Ovary (tissue), 9 donors: ENCODE data around the gene SGCD. TPM values are rescaled to one million over a fixed set of nuclear protein-coding genes. Genes with fewer than 3 reads are reported as not detected.

ENCODE experiments used
- DNase-seq, 5 donors: peaks; one replicate each; pipeline ENCODE4 v3.0.0-alpha.2; 2019 to 2020
- H3K27ac ChIP-seq, 2 donors: fragments of 200-600 bp; one replicate each; pipeline versions ENCODE4 v1.5.1 to v1.8.0; 2019 to 2022
- H3K27me3 ChIP-seq: fragments of 200-600 bp; one replicate; pipeline ENCODE4 v1.8.0; 2022
- H3K36me3 ChIP-seq: fragments of 200-600 bp; sonication (generic); one replicate; pipeline ENCODE4 v1.5.1; 2019
- H3K4me1 ChIP-seq: one replicate; pipeline ENCODE4 v1.8.1; 2013; ENCODE audit warnings: mild to moderate bottlenecking, moderate library complexity; ENCODE audit not compliant: insufficient read depth
- H3K4me3 ChIP-seq: fragments of 200-600 bp; sonication (generic); one replicate; pipeline ENCODE4 v1.5.1; 2017
- H3K9me3 ChIP-seq, 2 donors: fragments of 200-600 bp in 1 of 2; sonication (generic) in 1 of 2; one replicate each; pipeline versions ENCODE4 v1.5.1 to v1.8.1; 2013 to 2019; ENCODE audit warnings: mild to moderate bottlenecking in 1 of 2, moderate library complexity in 1 of 2
- CTCF ChIP-seq, 3 donors: fragments of 450-650 bp in 2 of 3; fragments of 200-600 bp in 1 of 3; IDR thresholded peaks; one replicate each; pipeline versions ENCODE4 v1.5.1 to v1.8.0; 2016 to 2022; ENCODE audit warnings: antibody characterized with exemption in 3 of 3, mild to moderate bottlenecking in 1 of 3
- EP300 ChIP-seq: sonication (generic); formaldehyde crosslinking; IDR thresholded peaks from one replicate; pipeline ENCODE4 v1.6.1; 2017; ENCODE audit warnings: antibody characterized with exemption
- POLR2A ChIP-seq: fragments of 450-650 bp; IDR thresholded peaks from one replicate; pipeline ENCODE4 v1.6.1; 2017; ENCODE audit warnings: antibody characterized with exemption, mild to moderate bottlenecking, moderate library complexity
- WGBS, 3 donors: extraction: QIAGEN DNeasy Blood & Tissue Kit in 1 of 3; methylation state at CpG; one replicate each; pipeline versions ENCODE4 v1.1.5 to v1.1.7; 2013 to 2017; 5-methylcytosine and 5-hydroxymethylcytosine counted together
- intact Hi-C, 4 donors: fragments of 100-400 bp; cut with DNase I; formaldehyde crosslinking; loops; one replicate each; pipeline versions ENCODE4 v1.11.0 to v1.15.1; 2022 to 2023
- polyA plus RNA-seq, 2 donors: library from polyadenylated mRNA; stranded (reverse); fragments of 200-250 nt in 1 of 2; fragments of 350-450 nt in 1 of 2; fragmentation: Illumina TruSeq in 1 of 2; extraction: RNeasy Lipid Tissue Mini Kit (QIAGEN cat#74804) in 1 of 2; gene quantifications; one replicate each; pipeline ENCODE4 v1.2.3, GENCODE V29; 2013 to 2014
- total RNA-seq, 7 donors: library from RNA; depleted of rRNA in 2 of 7; stranded (reverse); fragments of >200 nt in 2 of 7; fragmentation: NEBNext Ultra II Directional in 3 of 7; extraction: Animal tissue kit (Norgen Biotek cat#: 25700) in 3 of 7; gene quantifications; one replicate each; pipeline versions ENCODE4 v1.1.0 to v1.2.4, GENCODE V29; 2016 to 2023
- donor health status: DM: no; HTN: no; CAD: no; lungs with moderate emphysema.
- donor health status: DM: no; HTN: no; CAD: no.
- donor health status: Bipolar disorder and iron deficiency.
- donor health status: DM: yes; HTN: yes; CAD: no.
- donor health status: DM: no; HTN: no; CAD: no.
- donor health status: DM: yes; HTN: yes; CAD: no.

Gene SGCD
- total and polyA plus RNA-seq, 9 donors: 3.7 to 24.0 (median 12.9) TPM

- TF ChIP-seq EP300 (no peak), POLR2A (no peak), CTCF (IDR thresholded peaks at IDR 0.05) (no peak)
- no peaks in the 10 kb centered on the region for H3K36me3 ChIP-seq
- H3K27me3 ChIP-seq: no peaks in the 10 kb centered on the region
- no peaks in the 10 kb centered on the region for H3K9me3 ChIP-seq
- no peak overlapping the region for H3K27ac ChIP-seq
- no peak for DNase-seq
- H3K4me1 ChIP-seq: no peaks in the 10 kb centered on the region
- H3K4me3 ChIP-seq: no peak overlapping the region
- intact Hi-C loops: no loop called here
These were observed 342.5 kb downstream of the SGCD start for GRCh38 chr5:156669416-156669815.

GRCh38 chr5:156670615-156671014, 343.7 kb downstream of the SGCD start:
- no peak overlapping the region for H3K27ac ChIP-seq
- no peaks in the 10 kb centered on the region for H3K27me3 ChIP-seq
- intact Hi-C loops: no loop called here
- H3K36me3 ChIP-seq: no peaks in the 10 kb centered on the region
- no peaks in the 10 kb centered on the region for H3K4me1 ChIP-seq
- H3K4me3 ChIP-seq: no peak overlapping the region
- DNase-seq: no peak
- 85 to 94% (median 94%) methylated on average over 2 of the region's 2 CpGs for WGBS, 3 donors
- no peak for TF ChIP-seq CTCF (IDR thresholded peaks at IDR 0.05)
- TF ChIP-seq POLR2A: no peak
- no peak for TF ChIP-seq EP300
- no peaks in the 10 kb centered on the region for H3K9me3 ChIP-seq

DNA sequence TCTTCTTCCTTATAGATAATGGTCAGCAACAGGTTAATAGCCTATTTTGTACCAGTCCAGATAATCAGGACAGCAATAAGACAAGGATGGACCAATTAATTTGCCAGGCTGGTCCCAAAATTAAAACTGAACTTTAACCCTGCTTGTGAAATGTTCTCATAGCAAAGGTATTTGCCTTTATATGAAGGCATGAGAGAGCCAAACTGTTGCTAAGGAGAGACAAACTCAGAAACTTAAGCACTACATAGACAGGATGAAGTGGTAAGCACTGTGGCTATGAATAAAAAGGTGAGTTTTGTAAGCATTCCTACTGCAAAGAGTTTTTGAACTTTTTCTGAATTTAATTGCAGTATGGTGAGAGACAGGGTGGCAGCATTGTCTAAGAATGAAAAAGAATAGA, 348.4 kb downstream of the SGCD start:
- intact Hi-C loops: no loop called here
- no peak for DNase-seq
- no peak overlapping the region for H3K4me3 ChIP-seq
- H3K27ac ChIP-seq: no peak overlapping the region
- H3K4me1 ChIP-seq: no peaks in the 10 kb centered on the region
- H3K36me3 ChIP-seq: no peaks in the 10 kb centered on the region
- H3K9me3 ChIP-seq: no peaks in the 10 kb centered on the region
- TF ChIP-seq POLR2A (no peak), CTCF (IDR thresholded peaks at IDR 0.05) (no peak), EP300 (no peak)
- no peaks in the 10 kb centered on the region for H3K27me3 ChIP-seq

DNA sequence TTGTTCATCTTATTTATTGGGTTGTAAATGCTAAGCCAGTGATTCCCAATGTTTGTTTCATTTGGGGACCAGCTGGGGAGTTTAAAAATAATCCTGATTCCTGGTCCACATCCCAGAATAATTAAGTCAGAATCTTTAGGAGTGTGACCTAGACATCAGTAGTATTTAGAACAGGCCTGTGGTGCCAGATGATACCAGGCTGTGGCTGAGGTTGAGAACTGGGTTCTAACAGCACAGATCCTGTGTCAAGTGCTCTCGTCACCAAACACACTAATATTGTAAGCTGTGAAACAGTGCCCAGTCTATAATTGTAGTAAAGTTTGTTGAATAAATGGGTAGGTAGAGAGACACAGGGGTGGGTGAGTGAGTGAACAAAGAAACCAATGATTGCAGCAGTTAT, 351.0 kb downstream of the SGCD start:
- DNase-seq: no peak
- Histone ChIP-seq H3K36me3 (no peaks in the 10 kb centered on the region), H3K27ac (no peak overlapping the region), H3K27me3 (no peaks in the 10 kb centered on the region), H3K4me1 (no peaks in the 10 kb centered on the region), H3K4me3 (no peak overlapping the region), H3K9me3 (no peaks in the 10 kb centered on the region)
- WGBS, 3 donors: 75 to 97% (median 94%) methylated on average over 1 of the region's 1 CpG
- TF ChIP-seq CTCF (IDR thresholded peaks at IDR 0.05) (no peak), POLR2A (no peak), EP300 (no peak)
- intact Hi-C loops: no loop called here

DNA sequence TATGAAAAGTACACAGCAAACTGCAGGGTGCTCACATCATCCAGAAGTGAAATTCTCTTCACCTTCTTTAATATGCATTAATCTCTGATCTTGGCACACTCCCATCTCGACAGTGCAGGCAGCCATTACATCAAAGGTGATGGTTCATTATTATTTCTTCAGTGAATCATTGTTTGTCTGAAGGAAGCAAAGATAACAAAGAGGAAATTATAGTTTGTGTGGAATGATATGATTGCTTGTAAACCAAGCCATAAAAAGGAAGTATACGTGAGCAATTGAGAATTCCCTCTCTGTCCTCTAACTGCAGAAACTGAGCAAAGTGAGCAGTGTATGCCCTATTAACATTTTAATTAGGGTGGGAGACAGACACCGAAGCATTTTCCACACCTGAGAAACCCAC, 351.5 kb downstream of the SGCD start:
- WGBS, 3 donors: 82 to 85% (median 85%) methylated on average over 3 of the region's 3 CpGs
- DNase-seq: no peak
- TF ChIP-seq EP300: no peak
- TF ChIP-seq CTCF (IDR thresholded peaks at IDR 0.05): no peak
- TF ChIP-seq POLR2A: no peak
- H3K36me3 ChIP-seq: no peaks in the 10 kb centered on the region
- no peak overlapping the region for H3K4me3 ChIP-seq
- no peak overlapping the region for H3K27ac ChIP-seq
- intact Hi-C loops: no loop called here
- no peaks in the 10 kb centered on the region for H3K9me3 ChIP-seq
- no peaks in the 10 kb centered on the region for H3K27me3 ChIP-seq
- no peaks in the 10 kb centered on the region for H3K4me1 ChIP-seq
